NCI-H2171 treated with DMSO at 0.1 percent for 48 hours (cell line): ENCODE data around the gene HCN1.

Source experiments
- DNase-seq: peaks from one replicate; lab custom pipeline; 2025; lab: John Stamatoyannopoulos, UW

Gene HCN1

DNA sequence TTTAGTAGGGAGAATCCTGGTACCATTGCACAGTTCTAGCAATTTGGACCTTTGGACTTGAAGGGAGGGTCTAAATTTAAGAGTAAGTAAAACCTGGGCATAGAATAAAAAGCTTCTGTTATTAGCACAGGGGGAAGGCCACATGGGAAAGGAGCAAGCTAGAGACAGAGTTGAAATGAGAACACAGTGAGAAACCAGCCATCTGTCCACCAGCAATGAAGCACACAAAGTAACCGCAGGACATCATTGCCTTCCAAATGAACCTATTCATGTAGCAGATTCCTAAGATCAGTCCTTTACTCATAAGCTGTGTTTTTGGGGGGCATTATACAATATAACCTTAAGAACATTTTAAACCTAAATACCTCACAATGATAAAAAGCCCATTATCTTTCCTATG is 407.4 kb downstream of the HCN1 start:
- DNase-seq: peak; percentile 82

DNA sequence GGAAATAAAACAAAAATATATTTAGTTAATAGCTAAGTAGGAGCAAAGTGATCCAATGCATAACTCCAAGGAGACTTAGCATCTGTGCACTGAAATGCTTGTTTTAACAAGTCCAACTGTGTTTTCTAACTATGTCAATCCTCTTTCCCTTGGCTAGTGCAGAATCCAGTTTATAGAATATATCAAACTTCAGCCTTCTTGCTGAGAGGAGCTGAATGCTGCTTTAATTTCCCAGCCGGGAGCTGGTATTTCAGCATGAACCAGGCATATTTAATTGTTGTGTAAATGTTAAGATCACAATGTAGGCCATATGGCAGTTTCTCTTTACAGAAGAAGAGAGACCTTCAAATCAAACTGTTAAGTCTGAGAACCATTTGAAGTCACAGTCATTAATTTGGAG is 411.7 kb downstream of the HCN1 start:
- DNase-seq: peak; percentile 33

DNA sequence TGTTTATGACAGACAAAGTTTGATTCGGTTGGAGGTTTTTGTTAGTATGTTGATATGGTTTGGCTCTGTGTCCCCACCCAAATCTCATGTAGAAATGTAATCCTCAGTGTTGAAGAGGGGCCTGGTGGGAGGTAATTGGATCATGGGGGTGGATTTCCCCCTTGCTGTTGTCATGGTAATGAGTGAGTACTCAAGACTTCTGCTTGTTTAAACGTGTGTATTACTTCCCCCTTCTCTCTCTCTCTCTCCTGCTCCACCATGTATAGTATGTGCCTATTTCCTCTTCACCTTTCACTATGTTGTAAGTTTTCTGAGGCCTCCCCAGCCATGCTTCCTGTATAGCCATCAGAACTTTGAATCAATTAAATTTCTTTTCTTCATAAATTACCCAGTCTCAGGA is 415.1 kb downstream of the HCN1 start:
- DNase-seq: no peak

DNA sequence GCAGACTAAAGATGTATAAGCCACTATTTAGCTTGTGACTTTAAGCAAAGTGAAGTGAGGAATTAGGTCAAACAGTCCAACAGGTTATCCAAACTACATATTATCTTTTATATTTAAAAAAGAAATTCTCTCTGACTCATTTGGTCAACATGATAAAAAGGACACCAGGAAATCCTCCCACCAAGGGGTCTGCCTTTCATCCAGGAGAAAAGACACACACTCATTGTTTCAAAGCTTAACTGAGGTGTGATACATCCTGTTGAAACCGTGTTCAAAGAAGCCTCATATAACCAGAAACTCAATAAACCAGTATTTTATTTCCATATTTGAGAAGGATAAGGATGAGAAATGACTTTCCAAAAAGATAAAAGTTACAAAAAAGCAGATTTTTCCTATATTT is 417.1 kb downstream of the HCN1 start:
- no peak for DNase-seq

DNA sequence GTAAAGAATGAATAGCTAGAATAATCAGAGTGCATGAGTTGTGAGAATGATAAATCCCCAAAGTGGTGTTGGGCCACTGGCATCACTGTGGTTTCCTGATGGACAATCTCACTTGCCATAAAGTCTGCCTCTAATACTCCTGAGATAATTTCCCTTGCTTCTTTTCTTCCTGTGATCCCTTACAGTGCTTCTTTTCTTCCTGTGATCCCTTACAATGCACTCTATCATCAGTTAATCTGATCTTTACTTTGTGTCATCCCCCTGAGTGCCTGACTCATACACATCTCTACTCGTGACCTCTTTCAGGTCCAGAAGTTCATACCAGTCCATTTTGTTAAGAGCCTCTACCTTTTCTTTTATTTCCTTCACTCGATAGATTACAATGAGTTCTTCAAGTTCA is 418.3 kb downstream of the HCN1 start:
- no peak for DNase-seq

DNA sequence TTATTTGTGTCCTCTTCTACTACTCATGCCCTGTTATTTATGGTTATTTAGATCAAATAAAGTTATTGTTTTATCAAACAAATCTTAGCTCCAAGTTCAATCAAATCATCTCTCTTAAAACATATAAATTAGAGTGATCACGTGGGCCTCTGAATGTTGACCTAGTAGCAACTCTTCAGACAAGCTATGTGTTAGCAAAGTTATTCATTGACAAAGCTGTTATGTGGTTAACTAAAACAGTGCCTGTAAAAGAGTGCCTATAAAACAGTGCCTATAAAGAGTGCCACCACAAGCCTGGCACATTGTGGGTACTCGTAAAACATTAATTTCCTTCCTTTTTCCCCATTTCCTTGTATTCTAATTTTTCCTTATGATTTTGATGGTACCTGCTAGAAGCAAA is 421.9 kb downstream of the HCN1 start:
- DNase-seq: no peak

DNA sequence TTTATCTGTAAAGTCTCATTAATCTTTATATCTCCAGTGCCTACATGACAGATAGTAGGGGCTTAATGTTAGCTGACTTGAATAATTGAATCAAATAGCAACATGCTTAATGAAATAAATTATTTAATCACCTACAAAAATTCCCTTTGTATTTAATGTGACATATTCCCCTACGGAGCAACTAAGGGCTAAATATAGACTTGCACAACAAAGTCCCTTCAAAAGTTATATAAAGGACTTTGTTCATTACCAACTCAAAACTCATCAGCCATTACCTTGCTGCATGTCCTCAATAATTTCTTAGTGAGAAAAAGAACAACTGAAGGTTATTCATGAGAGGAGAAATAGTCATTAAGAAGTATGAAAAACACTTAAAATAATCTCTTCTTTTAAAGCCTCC is 424.6 kb downstream of the HCN1 start:
- DNase-seq: no peak

DNA sequence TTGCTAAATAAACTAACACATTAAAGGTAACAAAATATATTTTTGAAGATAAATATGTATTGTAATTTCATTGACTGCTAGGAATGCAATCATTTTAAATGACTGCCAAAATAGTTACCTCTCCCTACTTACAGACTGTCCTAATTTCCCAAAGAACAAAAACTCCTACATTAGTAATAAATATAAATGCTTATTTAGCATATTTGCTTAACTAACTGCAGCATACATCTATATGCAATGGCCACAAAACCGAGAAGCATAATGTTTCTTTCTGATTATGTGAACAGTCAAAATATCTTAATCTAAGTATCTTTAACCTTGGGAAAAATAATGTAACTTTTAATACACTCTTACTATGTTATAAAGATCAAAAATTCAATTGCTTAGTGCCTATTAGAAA is 431.7 kb downstream of the HCN1 start:
- DNase-seq: no peak

DNA sequence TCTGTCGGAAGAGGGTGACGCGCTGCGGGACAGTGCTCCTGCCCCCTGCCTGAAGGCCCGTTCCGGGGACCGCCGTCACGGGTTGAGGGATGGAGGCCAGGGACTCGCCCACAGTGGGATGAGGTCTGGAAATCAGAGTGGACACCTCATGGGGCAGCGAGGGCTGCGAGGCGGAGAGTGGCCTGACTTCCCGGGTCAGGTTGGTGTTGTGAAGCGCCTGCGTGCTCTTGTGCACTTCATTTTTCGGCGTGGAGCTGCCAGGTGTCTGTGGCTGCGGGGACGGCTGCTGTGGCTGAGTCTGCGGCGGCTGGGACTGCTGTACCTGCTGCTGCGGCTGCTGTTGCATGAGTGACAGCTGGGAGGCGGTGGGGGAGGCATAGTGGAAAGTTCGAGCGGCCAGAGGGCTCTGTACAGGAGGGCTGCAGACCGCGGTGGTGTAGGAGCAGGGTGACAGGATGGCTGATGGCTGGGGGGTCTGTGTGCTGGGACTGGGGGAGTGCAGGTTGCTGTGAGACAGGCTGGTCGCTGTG is 434.1 kb downstream of the HCN1 start:
- no peak for DNase-seq

DNA sequence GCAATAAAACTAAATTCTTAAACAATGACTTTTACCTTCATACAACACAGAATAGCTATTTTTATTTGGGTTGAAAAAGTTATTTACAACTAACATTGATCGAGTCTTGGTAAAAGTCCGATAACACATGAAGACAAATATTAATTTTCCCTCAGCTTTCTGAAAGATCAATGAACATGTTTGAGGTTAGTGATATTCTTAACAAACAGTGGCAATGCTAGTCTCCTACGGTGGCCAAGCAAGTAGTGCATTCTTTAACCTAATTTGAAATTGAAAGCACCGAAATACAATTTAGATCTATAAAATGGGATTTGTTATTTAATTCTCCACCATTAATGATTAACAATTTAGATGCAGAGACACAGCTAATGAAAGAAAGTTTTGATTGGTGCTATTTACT is 435.1 kb downstream of the HCN1 start:
- no peak for DNase-seq

DNA sequence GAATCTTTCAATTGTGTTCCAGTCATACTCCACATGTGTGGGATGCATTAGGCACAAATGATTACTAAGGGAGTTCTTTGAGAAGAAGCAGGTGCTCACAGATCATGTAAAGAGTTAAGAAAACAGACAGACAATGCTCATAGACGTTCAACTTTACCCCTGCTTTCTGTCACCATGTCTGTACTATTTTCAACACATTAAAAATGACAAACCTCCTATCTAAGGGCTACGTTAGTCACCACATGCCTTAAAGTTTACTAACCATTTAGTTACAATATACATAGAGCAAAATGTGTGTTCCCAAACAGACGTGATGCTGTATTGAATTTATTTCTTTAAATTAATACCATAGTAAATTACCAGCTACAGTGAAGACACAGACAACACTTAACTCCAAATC is 435.9 kb downstream of the HCN1 start:
- DNase-seq: no peak

DNA sequence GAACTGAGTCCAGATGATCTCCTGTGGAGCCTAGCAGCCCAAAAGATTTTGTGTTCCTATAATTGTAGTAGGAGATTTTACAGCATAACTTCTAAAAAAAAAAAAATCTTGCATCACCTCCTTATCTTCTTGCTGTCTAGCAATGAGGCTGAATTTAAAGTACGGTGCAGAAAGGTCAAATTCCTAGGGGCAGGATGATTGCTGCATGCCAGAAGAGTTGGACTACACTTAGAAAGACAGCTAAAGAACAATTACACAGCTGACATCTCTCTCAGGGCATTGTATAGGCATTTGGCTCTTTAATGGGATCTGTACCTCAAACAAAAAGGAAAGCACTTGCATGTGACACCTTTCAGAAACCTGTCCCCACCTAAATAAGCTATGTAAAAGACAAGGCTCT is 443.2 kb downstream of the HCN1 start:
- DNase-seq: no peak

DNA sequence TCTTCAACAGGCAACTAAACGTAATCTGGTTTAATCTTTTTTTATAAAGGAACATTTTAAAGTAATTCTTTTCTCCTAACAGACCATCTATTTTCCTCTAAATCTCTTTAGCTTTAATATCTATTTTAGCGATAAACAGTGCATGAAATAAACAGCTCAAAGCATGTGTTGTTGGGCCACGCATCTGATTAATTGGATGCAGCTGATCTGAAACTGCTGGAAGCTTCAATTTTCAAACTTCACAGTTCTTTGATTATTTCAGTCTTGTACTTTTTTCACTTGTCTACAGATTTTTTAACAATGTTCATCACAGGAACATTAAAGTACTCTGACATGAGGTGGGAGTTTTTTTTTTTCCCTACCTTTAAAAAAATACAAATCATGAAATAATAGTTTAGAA is 443.6 kb downstream of the HCN1 start:
- DNase-seq: no peak

DNA sequence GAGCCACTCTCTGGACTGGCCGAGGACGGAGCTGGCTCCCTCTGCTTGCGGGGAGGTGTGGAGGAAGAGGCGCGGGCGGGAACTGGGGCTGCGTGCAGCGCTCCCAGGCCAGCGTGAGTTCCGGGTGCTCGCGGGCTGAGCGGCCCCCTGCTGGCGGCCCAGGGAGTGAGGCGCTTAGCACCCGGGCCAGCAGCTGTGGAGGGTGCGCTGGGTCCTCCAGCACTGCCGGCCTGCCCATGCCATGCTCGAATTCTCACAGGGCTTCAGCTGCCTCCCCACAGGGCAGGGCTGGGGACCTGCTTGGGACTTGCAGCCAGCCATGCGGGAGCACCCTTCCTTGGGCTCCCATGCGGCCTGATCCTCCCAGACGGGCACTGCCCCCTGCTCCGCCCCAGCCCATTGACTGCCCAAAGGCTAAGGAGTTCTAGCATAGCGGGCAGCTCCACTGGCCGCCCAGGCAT is 470.6 kb downstream of the HCN1 start:
- no peak for DNase-seq

DNA sequence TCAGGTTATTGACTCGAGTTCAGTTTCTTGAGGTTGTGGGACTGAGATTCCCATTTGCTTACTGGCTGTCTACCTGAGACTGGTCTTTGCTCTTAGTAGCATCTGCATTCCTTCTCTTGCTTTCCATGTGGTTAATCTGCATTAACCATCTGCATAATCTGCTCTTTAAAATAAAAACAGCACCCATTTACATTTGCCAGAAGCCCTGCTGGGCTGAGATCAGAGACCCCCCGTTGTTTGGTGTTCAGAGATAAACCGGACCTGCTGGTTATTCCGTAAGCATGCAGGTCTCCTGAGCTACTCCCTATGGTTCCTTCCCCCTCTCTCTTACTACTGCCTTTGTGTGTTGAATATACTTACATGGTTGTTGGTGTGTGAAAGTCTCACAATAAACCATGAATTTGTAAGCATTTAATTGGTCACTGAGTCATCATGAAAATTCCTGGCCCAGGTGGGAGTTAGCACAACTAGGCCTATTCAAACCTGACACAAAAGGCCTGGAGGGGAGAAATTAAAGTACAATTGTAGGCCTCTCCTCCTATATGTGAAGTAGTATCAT is 490.7 kb downstream of the HCN1 start:
- no peak for DNase-seq
